HG03108 (cell line): Measurements from ENCODE around the gene MRM2.

Experiments used
- ATAC-seq: cut with Tn5 transposase; IDR thresholded peaks from one replicate; pipeline ENCODE4 v1.9.1; 2021; ENCODE audit warnings: moderate library complexity; ENCODE audit not compliant: unreplicated experiment

MRM2 gene

DNA sequence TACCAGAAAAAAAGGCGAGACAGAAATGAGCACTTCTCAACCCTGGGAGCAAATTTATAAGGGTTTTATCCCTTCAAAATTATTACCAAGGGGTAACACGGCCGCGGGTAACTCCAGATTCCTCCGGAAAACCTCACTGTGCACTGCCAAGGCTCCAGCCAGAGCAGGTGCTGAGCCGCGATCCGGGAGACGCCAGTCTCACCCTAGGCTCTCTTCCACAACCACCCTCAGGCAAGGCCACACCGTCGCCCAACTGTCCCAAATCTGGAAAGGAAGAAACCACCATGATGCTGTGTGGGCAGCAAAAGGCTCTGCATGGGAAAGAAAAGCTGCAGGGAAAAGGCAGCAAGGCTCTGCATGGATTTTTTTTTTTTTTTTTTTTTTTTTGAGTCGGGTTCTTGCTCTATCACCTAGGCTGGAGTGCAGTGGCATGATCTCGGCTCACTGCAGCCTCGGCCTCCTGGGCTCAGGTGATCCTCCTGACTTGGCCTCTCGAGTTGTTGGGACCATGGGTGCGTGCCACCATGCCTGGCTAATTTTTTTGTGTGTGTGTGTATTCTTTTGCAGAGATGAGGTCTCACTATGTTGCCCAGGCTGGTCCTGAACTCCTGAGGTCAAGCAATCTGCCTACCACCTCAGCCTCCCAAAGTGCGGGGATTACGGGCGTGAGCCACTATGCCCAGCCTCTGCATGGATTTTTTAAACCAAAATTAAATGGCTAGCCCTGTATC, 48.3 kb downstream of the MRM2 start:
- no peak for ATAC-seq

DNA sequence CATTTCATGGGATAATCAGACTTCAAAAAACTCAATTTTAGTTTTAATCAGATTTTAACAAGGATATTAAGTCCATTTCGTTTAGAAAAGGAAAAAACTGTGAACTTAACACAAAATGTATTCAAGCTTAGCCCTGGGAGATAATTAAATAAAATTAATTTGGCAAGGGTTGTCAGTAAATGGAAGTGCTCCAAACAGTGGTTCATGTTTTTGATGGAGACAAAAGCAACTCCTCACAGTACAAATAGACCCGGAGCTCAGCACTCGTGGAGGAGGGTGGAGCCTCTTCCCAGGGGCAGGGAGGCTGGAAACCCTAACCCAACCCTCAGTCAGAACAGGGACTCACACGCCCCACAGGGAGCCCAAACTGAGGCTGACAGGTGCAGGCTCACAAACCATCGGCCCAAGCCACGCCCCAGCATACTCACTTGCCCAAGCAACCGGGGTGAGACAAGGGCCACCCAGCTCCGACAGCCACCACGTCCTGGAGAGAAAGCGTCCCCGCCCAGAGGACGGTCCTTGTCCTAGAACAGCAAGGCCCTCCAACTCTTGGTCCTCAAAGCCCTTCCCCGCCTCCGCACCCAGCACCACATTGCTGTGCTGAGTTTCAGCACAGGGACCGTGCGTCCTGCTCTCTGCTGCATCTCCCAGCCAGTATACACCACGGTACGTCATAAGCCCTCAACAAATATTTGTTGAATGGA, 49.0 kb downstream of the MRM2 start:
- no peak for ATAC-seq

DNA sequence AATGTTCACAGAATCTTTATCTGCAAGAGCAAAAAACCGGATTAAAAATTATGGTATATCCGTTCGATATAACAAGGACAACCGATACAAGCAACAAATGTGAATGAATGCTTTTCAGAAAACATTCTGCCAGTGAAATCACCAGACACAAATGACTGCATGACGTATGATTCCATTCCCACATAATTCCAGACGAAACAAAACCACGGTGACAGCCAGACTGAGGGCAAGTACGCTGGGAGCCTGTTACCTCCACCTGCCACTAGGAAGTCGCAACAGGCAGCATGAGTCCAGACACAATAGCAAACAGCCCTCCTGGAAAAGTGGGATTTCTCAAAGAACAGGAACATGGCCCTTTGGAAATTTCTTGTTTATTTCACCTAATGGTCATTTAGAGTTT, 51.0 kb downstream of the MRM2 start:
- ATAC-seq = no peak

DNA sequence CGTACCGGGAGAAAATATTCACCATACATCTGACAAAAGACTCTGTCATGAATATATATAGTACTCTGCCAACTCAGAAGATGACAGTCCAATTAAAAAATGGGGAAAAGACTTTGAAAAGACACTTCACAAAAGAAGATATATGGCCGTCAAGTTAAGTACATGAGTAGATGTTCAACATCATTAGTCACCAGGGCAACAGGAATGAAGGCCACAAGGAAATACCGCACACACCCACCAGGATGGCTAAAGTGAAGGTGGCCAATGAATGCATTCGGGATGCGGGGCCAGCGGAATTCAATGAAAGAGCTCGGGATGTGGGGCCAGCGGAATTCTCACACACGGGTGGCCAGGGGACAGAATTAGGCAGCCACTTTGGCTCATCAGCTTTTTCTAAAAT, 51.5 kb downstream of the MRM2 start:
- ATAC-seq = no peak

DNA sequence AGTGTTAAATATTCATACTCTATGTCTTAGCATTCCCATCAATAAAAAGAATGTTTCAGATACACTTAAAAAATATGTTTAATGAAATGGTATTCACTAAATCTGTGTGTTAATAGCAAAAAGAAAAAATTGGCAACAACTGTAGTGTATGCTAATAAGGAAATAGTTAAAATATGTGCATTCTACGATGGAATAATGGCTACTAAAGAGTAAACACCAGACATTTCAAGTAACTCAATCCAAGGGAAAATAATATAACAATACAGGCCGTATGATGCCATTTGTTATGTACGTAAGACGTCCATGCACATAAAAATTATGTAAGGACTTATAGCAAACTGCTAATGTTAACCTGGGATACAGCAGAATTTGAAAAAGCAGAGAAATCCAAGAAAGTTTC, 55.8 kb downstream of the MRM2 start:
- no peak for ATAC-seq

DNA sequence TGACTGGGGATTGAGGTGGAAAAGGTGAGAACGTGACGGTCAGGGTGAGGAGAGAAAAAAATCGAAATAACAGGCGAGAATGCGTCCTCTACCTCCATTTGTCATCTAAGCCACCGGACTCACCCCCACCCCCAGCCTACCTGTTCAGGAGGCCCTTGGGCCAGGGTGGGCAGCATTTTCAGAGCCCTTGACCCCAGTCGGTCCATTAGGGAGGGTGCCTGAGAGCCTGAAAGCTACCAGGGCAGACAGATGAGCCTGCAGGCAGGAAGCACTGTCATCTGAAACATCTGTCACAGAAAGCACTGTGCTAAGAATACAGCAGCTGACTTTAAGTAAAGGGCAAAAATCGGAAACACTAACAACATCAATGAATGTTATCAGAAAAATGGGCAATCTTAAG, 56.3 kb downstream of the MRM2 start:
- ATAC-seq = no peak
